ENCODE results near the gene HCAR1.
"Not testable (repeated sequence)": the region's sequence is repeated elsewhere in the genome, so short reads cannot be mapped to it uniquely, and the experiment has no call there.

- TF ChIP-seq CTCF (IDR thresholded peaks at IDR 0.05; ENCODE audit: borderline replicate concordance, extremely low read depth, low read length, poor library complexity, severe bottlenecking); EZH2 (IDR thresholded peaks at IDR 0.05; ENCODE audit: borderline replicate concordance, low read depth, low read length, severe bottlenecking): not testable (repeated sequence)
Observed at GRCh38 chr12:122676781-122677180, 53.9 kb downstream of the HCAR1 start.

Data from DND-41 (cell line).